Kidney (tissue), 14 donors: ENCODE results near the gene ZNF581. TPM values are rescaled to one million over a fixed set of nuclear protein-coding genes. Genes with fewer than 3 reads are reported as not detected.

ENCODE experiments used
- DNase-seq, 5 donors: peaks; one replicate each; pipeline ENCODE4 v3.0.0-alpha.2; 2013 to 2020
- FAIRE-seq: peaks from 2 replicates; lab custom pipeline; 2012; peaks lifted over from hg19 to GRCh38; lab: Jason Lieb, UNC
- H3K27ac ChIP-seq, 2 donors: one replicate each; pipeline ENCODE4 v1.7.0; 2013; ENCODE audit warnings: low read depth in 2 of 2, low read length in 2 of 2, inconsistent platforms in 1 of 2
- H3K27me3 ChIP-seq: one replicate; pipeline ENCODE4 v1.7.1; 2013; ENCODE audit warnings: low read length, inconsistent platforms; ENCODE audit not compliant: control insufficient read depth, insufficient read depth
- H3K36me3 ChIP-seq, 3 donors: one replicate each; pipeline versions ENCODE4 v1.7.0 to v1.7.1; 2013; ENCODE audit warnings: low read length in 3 of 3, control low read depth in 1 of 3, inconsistent platforms in 1 of 3; ENCODE audit not compliant: insufficient read depth in 3 of 3, control insufficient read depth in 2 of 3
- H3K4me1 ChIP-seq, 3 donors: one replicate each; pipeline versions ENCODE4 v1.7.0 to v1.7.1; 2013; ENCODE audit warnings: low read length in 3 of 3, inconsistent platforms in 1 of 3, low read depth in 1 of 3; ENCODE audit not compliant: control insufficient read depth in 2 of 3, insufficient read depth in 2 of 3
- H3K4me3 ChIP-seq, 3 donors: one replicate each; pipeline versions ENCODE4 v1.7.0 to v1.8.1; 2013; ENCODE audit warnings: low read length in 3 of 3, control low read depth in 1 of 3, inconsistent platforms in 1 of 3
- H3K9ac ChIP-seq, 3 donors: one replicate each; pipeline versions ENCODE4 v1.7.0 to v1.7.1; 2013; ENCODE audit warnings: low read length in 3 of 3, control low read depth in 1 of 3, inconsistent platforms in 1 of 3
- H3K9me3 ChIP-seq, 3 donors: one replicate each; pipeline versions ENCODE4 v1.7.0 to v1.7.1; 2013; ENCODE audit warnings: low read length in 3 of 3, control low read depth in 1 of 3, inconsistent platforms in 1 of 3; ENCODE audit not compliant: control insufficient read depth in 2 of 3, insufficient read depth in 1 of 3
- CTCF ChIP-seq: IDR thresholded peaks from 3 replicates; pipeline ENCODE4 v1.5.1; 2012; ENCODE audit warnings: mild to moderate bottlenecking, moderate library complexity, borderline replicate concordance; ENCODE audit not compliant: insufficient read depth; ENCODE audit errors: extremely low read depth
- intact Hi-C: fragments of 100-400 bp; cut with DNase I; formaldehyde crosslinking; loops from one replicate; pipeline ENCODE4 v1.11.1; 2022
- polyA plus RNA-seq: library from polyadenylated mRNA; stranded (reverse); fragments of 350-450 nt; fragmentation: Illumina TruSeq; extraction: RNeasy Lipid Tissue Mini Kit (QIAGEN cat#74804); gene quantifications from one replicate; pipeline ENCODE4 v1.2.3, GENCODE V29; 2014; ENCODE audit warnings: low read depth, low replicate concordance; ENCODE audit not compliant: insufficient read depth
- total RNA-seq: library from RNA; stranded (reverse); fragmentation: NEBNext Ultra II Directional; extraction: Animal tissue kit (Norgen Biotek cat#: 25700); gene quantifications from one replicate; pipeline ENCODE4 v1.2.1, GENCODE V29; 2021
- donor health status: control.
- donor health status: control.
- donor health status: control.
- donor health status: control.
- donor health status: control.
- donor health status: DM: yes; HTN: yes; CAD: no.
- donor health status: Normal renal cell carcinoma (clear cell type).

ZNF581 gene
- total and polyA plus RNA-seq, 2 donors from 2014 or later: 22.0 to 23.6 TPM

- intact Hi-C loops: no loop called here
- TF ChIP-seq CTCF: no peak
- H3K9ac ChIP-seq: no peak overlapping the region
- no peaks in the 10 kb centered on the region for H3K27me3 ChIP-seq
- no peaks in the 10 kb centered on the region for H3K9me3 ChIP-seq
- no peak for FAIRE-seq
- no peak overlapping the region for H3K27ac ChIP-seq
- no peak overlapping the region for H3K4me3 ChIP-seq
- DNase-seq: no peak
- peaks cover 0 to 7% (median 3%) of the 10 kb centered on the region in 3 donors for H3K4me1 ChIP-seq
- H3K36me3 ChIP-seq: peaks cover 0 to 10% (median 3%) of the 10 kb centered on the region in 3 donors
Observed at GRCh38 chr19:55596304-55596703, 47.1 kb upstream of the ZNF581 start.

- Histone ChIP-seq H3K27ac (no peak overlapping the region), H3K4me3 (no peak overlapping the region), H3K4me1 (peaks cover 0 to 8% (median 3%) of the 10 kb centered on the region in 3 donors), H3K36me3 (peaks cover 0 to 10% (median 3%) of the 10 kb centered on the region in 3 donors), H3K27me3 (no peaks in the 10 kb centered on the region), H3K9ac (no peak overlapping the region), H3K9me3 (no peaks in the 10 kb centered on the region)
- TF ChIP-seq CTCF: no peak
- no peak for FAIRE-seq
- DNase-seq: peak in 2 of 5 donors; percentile 80 to 81
- intact Hi-C loops: no loop called here
Observed at GRCh38 chr19:55597501-55597921, 45.9 kb upstream of the ZNF581 start.

- H3K4me3 ChIP-seq: no peak overlapping the region
- DNase-seq (peak in 1 of 5 donors; percentile 70), FAIRE-seq (no peak)
- no peak overlapping the region for H3K9ac ChIP-seq
- no peak for TF ChIP-seq CTCF
- H3K27me3 ChIP-seq: no peaks in the 10 kb centered on the region
- intact Hi-C loops: no loop called here
- H3K9me3 ChIP-seq: no peaks in the 10 kb centered on the region
- no peak overlapping the region for H3K27ac ChIP-seq
- H3K36me3 ChIP-seq: peaks cover 0 to 10% (median 3%) of the 10 kb centered on the region in 3 donors
- peaks cover 0 to 8% (median 3%) of the 10 kb centered on the region in 3 donors for H3K4me1 ChIP-seq
Observed at GRCh38 chr19:55598034-55598433, 45.4 kb upstream of the ZNF581 start.
